ENCODE data around the gene CNTN5. TPM values are rescaled to one million over a fixed set of nuclear protein-coding genes. Genes with fewer than 3 reads are reported as not detected.

Gene CNTN5
- total RNA-seq, 1 donor = under 0.01 TPM

DNA sequence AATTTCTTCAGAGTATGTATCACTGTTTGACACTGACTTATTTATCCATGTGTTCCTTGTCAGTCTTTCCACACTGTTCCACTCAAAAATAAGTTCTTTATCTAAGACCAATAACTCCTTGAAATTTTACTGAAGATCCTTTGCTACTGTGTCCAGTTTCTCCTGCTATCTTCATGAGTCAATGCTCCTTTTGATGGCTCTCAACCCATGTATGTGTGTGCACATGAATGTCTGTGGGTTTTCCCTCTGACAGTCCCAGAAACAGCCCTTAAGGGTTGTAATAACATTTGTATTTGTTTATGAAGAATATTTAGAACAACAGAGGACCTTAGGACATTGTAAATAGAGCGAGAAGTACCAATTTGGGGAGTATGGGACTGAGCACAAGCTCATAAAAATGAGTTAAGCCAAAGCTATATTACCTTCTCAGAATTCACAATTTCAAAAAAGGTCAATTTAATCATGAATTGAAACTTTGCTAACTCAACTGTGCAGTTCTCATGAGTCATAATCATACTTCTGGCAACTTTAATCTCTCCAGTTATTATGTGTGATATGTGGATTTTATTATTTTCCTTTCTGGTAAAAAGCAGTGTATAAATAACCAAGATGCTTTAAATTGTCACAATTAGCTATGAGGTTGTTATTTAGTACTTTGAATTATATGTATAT is 533.6 kb downstream of the CNTN5 start:
- no peak overlapping the region for H3K4me3 ChIP-seq (ENCODE audit: low read depth, low read length)
- DNase-seq (ENCODE audit: low read depth) = no peak
- TF ChIP-seq, protein P1, sequence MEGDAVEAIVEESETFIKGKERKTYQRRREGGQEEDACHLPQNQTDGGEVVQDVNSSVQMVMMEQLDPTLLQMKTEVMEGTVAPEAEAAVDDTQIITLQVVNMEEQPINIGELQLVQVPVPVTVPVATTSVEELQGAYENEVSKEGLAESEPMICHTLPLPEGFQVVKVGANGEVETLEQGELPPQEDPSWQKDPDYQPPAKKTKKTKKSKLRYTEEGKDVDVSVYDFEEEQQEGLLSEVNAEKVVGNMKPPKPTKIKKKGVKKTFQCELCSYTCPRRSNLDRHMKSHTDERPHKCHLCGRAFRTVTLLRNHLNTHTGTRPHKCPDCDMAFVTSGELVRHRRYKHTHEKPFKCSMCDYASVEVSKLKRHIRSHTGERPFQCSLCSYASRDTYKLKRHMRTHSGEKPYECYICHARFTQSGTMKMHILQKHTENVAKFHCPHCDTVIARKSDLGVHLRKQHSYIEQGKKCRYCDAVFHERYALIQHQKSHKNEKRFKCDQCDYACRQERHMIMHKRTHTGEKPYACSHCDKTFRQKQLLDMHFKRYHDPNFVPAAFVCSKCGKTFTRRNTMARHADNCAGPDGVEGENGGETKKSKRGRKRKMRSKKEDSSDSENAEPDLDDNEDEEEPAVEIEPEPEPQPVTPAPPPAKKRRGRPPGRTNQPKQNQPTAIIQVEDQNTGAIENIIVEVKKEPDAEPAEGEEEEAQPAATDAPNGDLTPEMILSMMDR (IDR thresholded peaks at IDR 0.05; ENCODE audit: insufficient read depth, low read depth, low read length) = no peak

DNA sequence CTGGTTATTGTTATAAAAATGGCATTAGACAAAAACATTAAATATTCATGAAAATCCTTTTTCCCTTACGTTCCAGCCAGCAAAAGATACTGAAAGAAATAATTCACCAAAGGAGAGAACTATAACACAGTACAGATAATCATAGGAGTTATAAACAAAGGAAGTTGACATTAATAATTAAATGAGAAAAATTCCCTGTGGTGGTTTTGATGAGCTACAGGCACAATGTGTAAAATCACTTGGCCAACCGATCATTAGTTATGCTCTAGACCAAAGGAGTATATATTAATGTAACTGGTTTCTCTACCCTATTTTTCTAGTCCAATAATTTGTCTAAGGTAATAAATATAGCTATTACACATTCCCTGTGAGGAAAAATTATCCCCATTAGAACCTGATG is 534.7 kb downstream of the CNTN5 start:
- H3K4me3 ChIP-seq (ENCODE audit: low read depth, low read length) = no peak overlapping the region
- DNase-seq (ENCODE audit: low read depth) = no peak
- TF ChIP-seq, protein P1 (IDR thresholded peaks at IDR 0.05; ENCODE audit: insufficient read depth, low read depth, low read length) = no peak

DNA sequence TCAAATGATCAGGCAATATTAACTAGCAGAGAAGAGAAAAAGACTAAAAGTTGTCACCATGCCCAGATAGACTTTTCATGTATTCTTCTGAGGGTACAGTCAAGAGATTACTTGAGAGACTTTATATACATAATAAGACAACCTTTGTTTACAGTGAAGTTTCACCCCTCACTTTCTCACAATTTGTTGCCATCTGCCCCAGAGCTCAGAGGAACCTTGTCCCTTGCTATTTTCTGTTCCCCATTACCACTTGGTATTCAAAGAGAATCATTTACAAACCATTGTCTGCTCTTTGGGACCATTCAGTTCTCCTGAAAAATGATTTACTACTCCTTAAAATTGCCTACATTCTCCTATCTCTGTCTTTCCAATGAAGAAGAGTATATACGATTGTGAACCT is 544.6 kb downstream of the CNTN5 start:
- H3K4me3 ChIP-seq (ENCODE audit: low read depth, low read length) = no peak overlapping the region
- no peak for DNase-seq (ENCODE audit: low read depth)
- TF ChIP-seq, protein P1 (IDR thresholded peaks at IDR 0.05; ENCODE audit: insufficient read depth, low read depth, low read length) = no peak

DNA sequence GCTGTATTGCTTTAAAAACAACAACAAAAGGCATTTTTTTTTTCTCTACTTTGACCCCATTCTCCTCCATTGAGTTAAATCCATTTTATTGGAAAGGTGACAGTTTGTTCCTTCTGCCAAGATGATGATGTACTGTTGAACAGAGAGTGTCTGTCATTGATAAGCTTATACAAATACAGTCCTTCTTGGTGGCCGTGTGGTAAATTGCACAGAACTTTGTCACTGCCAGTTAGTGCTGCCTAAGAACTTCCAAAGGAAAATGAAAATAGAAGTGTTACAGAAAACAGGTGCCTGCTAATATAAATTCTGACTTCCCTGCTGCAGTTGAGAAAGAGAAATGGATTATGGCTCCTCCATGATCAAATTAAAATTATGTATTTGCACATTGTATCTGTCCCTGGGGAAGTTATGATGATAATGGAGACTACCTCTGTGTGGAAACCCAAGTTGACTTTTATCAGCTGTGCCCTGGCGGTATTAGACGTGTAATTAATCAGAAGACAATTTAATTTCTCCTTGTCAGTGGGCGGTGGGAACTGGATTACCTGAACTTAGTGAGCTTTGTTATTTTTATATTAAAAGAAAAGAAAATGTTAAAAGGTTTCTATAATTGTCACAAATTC is 546.7 kb downstream of the CNTN5 start:
- TF ChIP-seq, protein P1 (IDR thresholded peaks at IDR 0.05; ENCODE audit: insufficient read depth, low read depth, low read length) = no peak
- H3K4me3 ChIP-seq (ENCODE audit: low read depth, low read length) = no peak overlapping the region
- no peak for DNase-seq (ENCODE audit: low read depth)

DNA sequence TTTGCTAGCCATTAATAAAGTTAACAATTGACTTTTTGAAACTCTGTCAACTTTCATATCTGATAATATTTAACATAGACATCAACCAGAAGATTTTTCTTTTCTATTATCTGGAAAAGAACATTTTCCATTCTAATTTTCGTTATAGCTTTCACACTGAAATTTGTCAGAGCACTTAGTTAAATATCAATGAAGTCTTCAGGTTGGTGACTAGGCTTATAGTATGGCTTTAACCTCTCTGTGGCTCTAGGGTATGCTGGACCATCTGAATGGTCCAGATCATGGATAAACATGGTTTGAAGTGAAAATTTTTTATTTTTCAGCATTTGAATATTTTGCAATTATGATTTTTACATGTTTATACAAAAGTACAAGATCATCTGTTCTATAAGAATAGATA is 548.1 kb downstream of the CNTN5 start:
- TF ChIP-seq, protein P1 (IDR thresholded peaks at IDR 0.05; ENCODE audit: insufficient read depth, low read depth, low read length) = no peak
- no peak for DNase-seq (ENCODE audit: low read depth)
- no peak overlapping the region for H3K4me3 ChIP-seq (ENCODE audit: low read depth, low read length)

DNA sequence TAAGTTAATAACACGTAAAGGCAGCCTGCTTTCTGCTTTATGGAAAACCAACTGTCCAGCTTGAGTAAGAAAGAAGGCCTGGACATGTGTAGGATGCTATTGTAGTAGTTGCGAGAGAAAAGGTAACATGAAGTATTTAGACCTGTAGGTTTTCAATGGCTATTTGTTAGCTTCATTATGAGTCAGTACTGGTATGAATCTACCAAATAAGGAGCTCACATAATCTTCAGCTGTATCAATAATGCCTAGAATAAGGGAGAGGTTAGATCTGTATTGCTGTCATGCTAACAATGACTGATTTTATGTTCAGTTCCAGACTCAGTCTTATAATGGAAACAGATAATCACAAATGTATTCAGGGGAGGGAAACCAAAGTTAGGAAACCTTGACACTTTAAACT is 550.3 kb downstream of the CNTN5 start:
- DNase-seq (ENCODE audit: low read depth) = no peak
- TF ChIP-seq, protein P1 (IDR thresholded peaks at IDR 0.05; ENCODE audit: insufficient read depth, low read depth, low read length) = no peak
- H3K4me3 ChIP-seq (ENCODE audit: low read depth, low read length) = no peak overlapping the region
